Pons (tissue), 1 donor: ENCODE data around the gene CATSPER3.
A peak's percentile ranks its signal among the peaks of the same experiment; 100 is the strongest.

Experiments used
- DNase-seq: peaks from one replicate; pipeline ENCODE4 v3.0.0-alpha.2; 2016; ENCODE audit warnings: low spot score

Gene CATSPER3

GRCh38 chr5:135041145-135041587 lies 73.5 kb downstream of the CATSPER3 start:
- DNase-seq = no peak

- no peak for DNase-seq
Measured at GRCh38 chr5:135041726-135042125, 74.0 kb downstream of the CATSPER3 start.

- no peak for DNase-seq
Measured at GRCh38 chr5:135042595-135042994, 74.9 kb downstream of the CATSPER3 start.

- no peak for DNase-seq
Measured at GRCh38 chr5:135045488-135045887, 77.8 kb downstream of the CATSPER3 start.

- no peak for DNase-seq
Measured at GRCh38 chr5:135046661-135047346, 79.1 kb downstream of the CATSPER3 start.

- DNase-seq = no peak
Measured at GRCh38 chr5:135047347-135047695, 79.6 kb downstream of the CATSPER3 start.

GRCh38 chr5:135048286-135048685 lies 80.6 kb downstream of the CATSPER3 start:
- DNase-seq = no peak

GRCh38 chr5:135048930-135049329 lies 81.2 kb downstream of the CATSPER3 start:
- no peak for DNase-seq

- no peak for DNase-seq
Measured at GRCh38 chr5:135050244-135050767, 82.6 kb downstream of the CATSPER3 start.

GRCh38 chr5:135051399-135051798 lies 83.7 kb downstream of the CATSPER3 start:
- DNase-seq = no peak

- no peak for DNase-seq
Measured at GRCh38 chr5:135051872-135052271, 84.2 kb downstream of the CATSPER3 start.

- no peak for DNase-seq
Measured at GRCh38 chr5:135052511-135053145, 84.9 kb downstream of the CATSPER3 start.

- no peak for DNase-seq
Measured at GRCh38 chr5:135053278-135053677, 85.6 kb downstream of the CATSPER3 start.

GRCh38 chr5:135053989-135054388 lies 86.3 kb downstream of the CATSPER3 start:
- DNase-seq = no peak

GRCh38 chr5:135054546-135054945 lies 86.8 kb downstream of the CATSPER3 start:
- no peak for DNase-seq

GRCh38 chr5:135055396-135055795 lies 87.7 kb downstream of the CATSPER3 start:
- peak; percentile 6 for DNase-seq

GRCh38 chr5:135056316-135057030 lies 88.8 kb downstream of the CATSPER3 start:
- no peak for DNase-seq

- DNase-seq = no peak
Measured at GRCh38 chr5:135057233-135057632, 89.5 kb downstream of the CATSPER3 start.

GRCh38 chr5:135058331-135058732 lies 90.6 kb downstream of the CATSPER3 start:
- no peak for DNase-seq

GRCh38 chr5:135059000-135059923 lies 91.6 kb downstream of the CATSPER3 start:
- DNase-seq = no peak

- no peak for DNase-seq
Measured at GRCh38 chr5:135060021-135060420, 92.3 kb downstream of the CATSPER3 start.

GRCh38 chr5:135061001-135061400 lies 93.3 kb downstream of the CATSPER3 start:
- DNase-seq = no peak
